ENCODE data around the gene SH3RF2. TPM values are rescaled to one million over a fixed set of nuclear protein-coding genes. Genes with fewer than 3 reads are reported as not detected.

SH3RF2 gene
- total RNA-seq, 1 donor from 2014 or later: not detected

DNA sequence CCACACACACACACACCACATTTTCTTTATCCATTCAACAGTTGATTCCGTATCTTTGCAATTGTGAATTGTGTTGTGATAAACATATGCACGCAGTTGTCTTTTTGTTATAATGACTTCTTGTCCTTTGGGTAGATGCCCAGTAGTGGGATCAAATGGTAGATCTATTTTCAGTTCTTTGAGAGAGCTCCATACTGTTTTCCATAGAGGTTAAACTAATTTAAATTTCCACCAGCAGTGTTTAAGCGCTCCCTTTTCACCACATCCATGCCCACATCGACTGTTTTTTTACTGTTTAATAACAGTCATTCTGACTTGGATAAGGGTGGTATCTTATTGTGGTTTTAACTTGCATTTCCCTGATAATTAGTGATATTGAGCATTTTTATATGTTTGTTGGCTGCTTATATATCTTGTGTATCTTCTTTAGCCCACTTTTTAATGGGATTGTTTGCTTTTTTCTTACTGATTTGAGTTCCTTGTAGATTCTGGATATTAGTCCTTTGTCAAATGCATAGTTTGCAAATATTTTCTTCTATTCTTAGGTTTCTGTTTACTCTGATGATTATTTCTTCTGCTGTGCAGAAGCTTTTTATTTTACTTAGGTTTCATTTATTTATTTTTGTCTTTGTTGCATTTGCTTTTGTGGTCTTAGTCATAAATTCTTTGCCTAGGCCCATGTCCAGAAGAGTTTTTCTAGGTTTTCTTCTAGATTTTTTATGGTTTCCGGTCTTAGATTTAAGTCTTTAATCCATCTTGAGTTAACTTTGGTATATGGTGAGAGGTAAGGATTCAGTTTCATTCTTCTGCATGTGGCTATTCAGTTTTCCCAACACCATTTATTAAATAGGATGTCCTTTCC is 82.4 kb downstream of the SH3RF2 start:
- TF ChIP-seq, protein P1, sequence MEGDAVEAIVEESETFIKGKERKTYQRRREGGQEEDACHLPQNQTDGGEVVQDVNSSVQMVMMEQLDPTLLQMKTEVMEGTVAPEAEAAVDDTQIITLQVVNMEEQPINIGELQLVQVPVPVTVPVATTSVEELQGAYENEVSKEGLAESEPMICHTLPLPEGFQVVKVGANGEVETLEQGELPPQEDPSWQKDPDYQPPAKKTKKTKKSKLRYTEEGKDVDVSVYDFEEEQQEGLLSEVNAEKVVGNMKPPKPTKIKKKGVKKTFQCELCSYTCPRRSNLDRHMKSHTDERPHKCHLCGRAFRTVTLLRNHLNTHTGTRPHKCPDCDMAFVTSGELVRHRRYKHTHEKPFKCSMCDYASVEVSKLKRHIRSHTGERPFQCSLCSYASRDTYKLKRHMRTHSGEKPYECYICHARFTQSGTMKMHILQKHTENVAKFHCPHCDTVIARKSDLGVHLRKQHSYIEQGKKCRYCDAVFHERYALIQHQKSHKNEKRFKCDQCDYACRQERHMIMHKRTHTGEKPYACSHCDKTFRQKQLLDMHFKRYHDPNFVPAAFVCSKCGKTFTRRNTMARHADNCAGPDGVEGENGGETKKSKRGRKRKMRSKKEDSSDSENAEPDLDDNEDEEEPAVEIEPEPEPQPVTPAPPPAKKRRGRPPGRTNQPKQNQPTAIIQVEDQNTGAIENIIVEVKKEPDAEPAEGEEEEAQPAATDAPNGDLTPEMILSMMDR (IDR thresholded peaks at IDR 0.05; ENCODE audit: partially characterized antibody, unreplicated experiment): no peak
- H3K4me3 Mint-ChIP-seq (ENCODE audit: unreplicated experiment): no peak overlapping the region
- H3K9me3 Mint-ChIP-seq (ENCODE audit: unreplicated experiment): no peaks in the 10 kb centered on the region

DNA sequence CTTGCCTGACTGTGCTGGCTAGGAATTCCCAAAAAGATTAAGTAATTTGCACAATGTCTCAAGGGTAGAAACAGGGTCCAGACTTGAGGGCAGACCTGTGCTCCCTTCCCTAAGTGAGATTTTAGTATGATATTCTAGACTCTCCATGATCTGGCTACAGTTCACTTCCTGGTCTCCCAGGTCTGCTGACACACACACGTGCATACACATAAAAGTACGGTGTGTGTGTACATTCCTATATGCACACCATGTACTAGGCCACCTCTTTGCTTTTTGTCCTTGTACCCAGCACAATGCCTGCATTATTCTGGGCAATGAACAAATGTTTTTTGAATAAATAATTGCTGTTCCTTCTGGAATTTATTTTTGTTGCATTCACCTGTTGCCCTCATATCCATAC is 83.7 kb downstream of the SH3RF2 start:
- Mint-ChIP-seq H3K9me3 (ENCODE audit: unreplicated experiment) (no peaks in the 10 kb centered on the region), H3K27ac (ENCODE audit: unreplicated experiment) (no peak overlapping the region), H3K36me3 (ENCODE audit: unreplicated experiment) (no peaks in the 10 kb centered on the region), H3K4me1 (ENCODE audit: low read depth, unreplicated experiment) (no peaks in the 10 kb centered on the region), H3K4me3 (ENCODE audit: unreplicated experiment) (no peak overlapping the region), H3K27me3 (ENCODE audit: unreplicated experiment) (peaks cover 1% of the 10 kb centered on the region)
- no peak for DNase-seq
- TF ChIP-seq, protein P1 (IDR thresholded peaks at IDR 0.05; ENCODE audit: partially characterized antibody, unreplicated experiment): no peak

More for the DNA sequence above, 82.4 kb downstream of the SH3RF2 start:
- Mint-ChIP-seq H3K27ac (ENCODE audit: unreplicated experiment) (no peak overlapping the region), H3K4me1 (ENCODE audit: low read depth, unreplicated experiment) (no peaks in the 10 kb centered on the region), H3K36me3 (ENCODE audit: unreplicated experiment) (no peaks in the 10 kb centered on the region), H3K27me3 (ENCODE audit: unreplicated experiment) (peaks cover 1% of the 10 kb centered on the region)
- DNase-seq: no peak

DNA sequence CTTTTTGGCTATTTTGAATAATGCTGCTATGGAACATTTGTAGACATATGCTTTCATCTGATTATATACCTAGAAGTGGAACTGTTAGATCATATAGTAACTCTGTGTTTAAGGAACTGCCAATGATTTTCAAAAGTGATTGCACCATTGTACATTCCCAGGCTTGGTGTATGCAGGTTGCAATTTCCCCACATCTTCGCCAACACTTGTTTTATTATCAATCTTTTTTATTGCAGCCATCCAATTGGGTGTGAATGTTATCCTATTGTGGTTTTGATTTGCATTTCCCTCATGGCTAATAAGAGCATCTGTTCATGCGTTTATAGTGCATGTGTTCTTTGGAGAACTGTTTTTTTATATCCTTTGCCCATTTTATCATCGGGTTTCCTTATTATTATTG is 87.7 kb downstream of the SH3RF2 start:
- TF ChIP-seq, protein P1 (IDR thresholded peaks at IDR 0.05; ENCODE audit: partially characterized antibody, unreplicated experiment): no peak
- Mint-ChIP-seq H3K36me3 (ENCODE audit: unreplicated experiment) (no peaks in the 10 kb centered on the region), H3K27ac (ENCODE audit: unreplicated experiment) (no peak overlapping the region), H3K9me3 (ENCODE audit: unreplicated experiment) (no peaks in the 10 kb centered on the region), H3K4me1 (ENCODE audit: low read depth, unreplicated experiment) (no peaks in the 10 kb centered on the region), H3K4me3 (ENCODE audit: unreplicated experiment) (no peak overlapping the region), H3K27me3 (ENCODE audit: unreplicated experiment) (no peaks in the 10 kb centered on the region)
- no peak for DNase-seq

DNA sequence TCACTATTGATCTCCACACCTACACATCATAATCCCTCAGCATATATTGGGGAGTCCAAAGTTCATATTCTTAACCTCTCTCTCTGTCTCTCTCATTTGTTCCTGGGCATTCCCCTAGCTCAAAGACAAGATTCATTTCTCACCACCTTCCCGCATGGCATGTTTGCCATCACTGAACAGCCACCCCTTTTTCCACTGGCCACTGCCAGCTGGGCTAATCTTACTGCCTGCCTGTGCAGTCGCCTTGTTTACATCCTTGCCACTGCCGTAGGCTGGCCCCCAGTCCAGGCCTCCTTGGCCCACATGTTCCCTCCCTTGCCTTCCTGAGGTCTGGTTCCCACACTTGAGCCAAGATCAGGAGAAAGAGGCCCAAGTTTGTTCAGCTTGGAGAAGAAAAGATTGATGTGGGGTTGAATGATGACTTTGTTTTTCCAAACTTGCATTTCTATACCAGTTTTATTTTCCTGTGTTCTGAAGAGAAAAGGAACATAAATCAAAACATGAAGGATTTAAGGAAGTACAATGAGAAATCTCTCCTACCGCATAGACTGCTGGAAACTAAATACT is 88.8 kb downstream of the SH3RF2 start:
- H3K4me1 Mint-ChIP-seq (ENCODE audit: low read depth, unreplicated experiment): no peaks in the 10 kb centered on the region
- DNase-seq: no peak
- no peak overlapping the region for H3K27ac Mint-ChIP-seq (ENCODE audit: unreplicated experiment)
- TF ChIP-seq, protein P1 (IDR thresholded peaks at IDR 0.05; ENCODE audit: partially characterized antibody, unreplicated experiment): no peak
- H3K9me3 Mint-ChIP-seq (ENCODE audit: unreplicated experiment): no peaks in the 10 kb centered on the region
- H3K36me3 Mint-ChIP-seq (ENCODE audit: unreplicated experiment): no peaks in the 10 kb centered on the region
- H3K4me3 Mint-ChIP-seq (ENCODE audit: unreplicated experiment): no peak overlapping the region
- no peaks in the 10 kb centered on the region for H3K27me3 Mint-ChIP-seq (ENCODE audit: unreplicated experiment)

DNA sequence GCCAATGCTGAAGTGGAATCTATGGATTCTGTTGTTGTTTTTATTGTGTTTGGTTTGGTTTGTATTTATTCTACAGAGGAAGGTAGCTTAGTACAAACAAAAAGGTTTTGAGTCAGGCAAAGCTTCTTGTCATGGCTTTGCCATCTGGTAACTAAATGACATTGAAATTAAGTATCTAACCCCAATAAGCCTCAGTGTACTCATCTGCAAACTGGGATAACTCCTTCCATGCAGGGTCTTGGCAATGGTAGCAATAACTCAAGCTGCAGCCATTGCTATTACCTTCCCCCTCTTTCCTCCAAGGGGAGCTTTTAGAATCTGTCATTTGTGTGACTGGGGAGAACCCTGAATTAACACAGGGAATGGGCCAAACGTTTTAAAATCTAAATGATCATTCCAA is 89.3 kb downstream of the SH3RF2 start:
- DNase-seq: no peak
- Mint-ChIP-seq H3K4me1 (ENCODE audit: low read depth, unreplicated experiment) (no peaks in the 10 kb centered on the region), H3K27me3 (ENCODE audit: unreplicated experiment) (no peaks in the 10 kb centered on the region), H3K9me3 (ENCODE audit: unreplicated experiment) (no peaks in the 10 kb centered on the region), H3K4me3 (ENCODE audit: unreplicated experiment) (no peak overlapping the region), H3K36me3 (ENCODE audit: unreplicated experiment) (no peaks in the 10 kb centered on the region), H3K27ac (ENCODE audit: unreplicated experiment) (no peak overlapping the region)
- TF ChIP-seq, protein P1 (IDR thresholded peaks at IDR 0.05; ENCODE audit: partially characterized antibody, unreplicated experiment): no peak

Measured in glutamatergic neuron (in vitro differentiated cells).